K562 treated with DMSO at 1 percent for 12 hours (cell line): Measurements from ENCODE around the gene MRPL10. TPM values are rescaled to one million over a fixed set of nuclear protein-coding genes. Genes with fewer than 3 reads are reported as not detected.

Experiments
- total RNA-seq: library from RNA; unstranded; fragments of 300-600 nt; gene quantifications from 2 replicates; pipeline ENCODE4 v1.2.3, GENCODE V29; 2022; ENCODE audit not compliant: insufficient read depth

MRPL10 gene
- total RNA-seq, result 82.5 and 101 TPM in 2 replicates

GRCh38 chr17:47831003-47831933 lies at the start of gene MRPL10, which contains the start of gene LRRC46:
Gene MRPL10 (minus strand): TSS chr17:47831541. CDS start chr17:47831511, 30 bp downstream.
Gene LRRC46 (plus strand): TSS chr17:47831670. CDS start chr17:47831990, 320 bp downstream.

GRCh38 chr17:47850692-47851573 lies 19.6 kb upstream of the MRPL10 start, which contains the start of gene SP6:
Gene SP6 (minus strand): TSS chr17:47851163. CDS start chr17:47848429, 2,734 bp downstream.

GRCh38 chr17:47840742-47841487 lies 9.6 kb upstream of the MRPL10 start, which contains the start of gene SCRN2:
Gene SCRN2 (minus strand): TSS chr17:47841273. CDS start chr17:47840843, 430 bp downstream.

GRCh38 chr17:47821424-47822391 lies 9.6 kb downstream of the MRPL10 start, which contains the start of gene OSBPL7:
Gene OSBPL7 (minus strand): TSS chr17:47821794. CDS start chr17:47820278, 1,516 bp downstream.

Other genes starting within 250 kb of the MRPL10 start
- 51.8 and 201 TPM in 2 replicates for gene KPNB1, start 181.6 kb downstream of the MRPL10 start, total RNA-seq
- gene TBKBP1, start 137.4 kb downstream of the MRPL10 start, total RNA-seq, result 4.8 and 8.0 TPM in 2 replicates
- not detected in 2 replicates for gene TBX21, start 98.3 kb downstream of the MRPL10 start, total RNA-seq
- gene OSBPL7, start 9.7 kb downstream of the MRPL10 start, total RNA-seq, result 6.1 and 14.3 TPM in 2 replicates
- 1.0 and 2.1 TPM in 2 replicates for gene LRRC46, start 129 bp upstream of the MRPL10 start, total RNA-seq
- gene SCRN2, start 9.7 kb upstream of the MRPL10 start, total RNA-seq, result 15.7 and 23.3 TPM in 2 replicates
- gene SP6, start 19.6 kb upstream of the MRPL10 start, total RNA-seq, result 7.9 and 12.4 TPM in 2 replicates
- 6.1 and 20.9 TPM in 2 replicates for gene SP2, start 64.7 kb upstream of the MRPL10 start, total RNA-seq
- 6.7 and 11.2 TPM in 2 replicates for gene PNPO, start 110.0 kb upstream of the MRPL10 start, total RNA-seq
- not detected in 2 replicates for gene PRR15L, start 126.3 kb upstream of the MRPL10 start, total RNA-seq
- 109 and 156 TPM in 2 replicates for gene CDK5RAP3, start 139.6 kb upstream of the MRPL10 start, total RNA-seq
- gene COPZ2, start 206.3 kb upstream of the MRPL10 start, total RNA-seq, result not detected in 2 replicates
- 56.2 and 170 TPM in 2 replicates for gene NFE2L1, start 216.8 kb upstream of the MRPL10 start, total RNA-seq